K562 (cell line): Measurements from ENCODE around the gene DMXL1. TPM values are rescaled to one million over a fixed set of nuclear protein-coding genes. Genes with fewer than 3 reads are reported as not detected.

ENCODE experiments used
- ATAC-seq: fragments of 200-7000 bp; cut with Tn5 transposase; 3 replicates; pipeline ENCODE4 v1.9.1; 2020; ENCODE audit warnings: moderate library complexity
- BruUV-seq: library from RNA; stranded (reverse); fragments of 400-500 nt; replicated peaks from 2 replicates; lab custom pipeline; 2021; lab: Mats Ljungman, UMichigan
- CTCF ChIA-PET: fragments of 300-600 bp; formaldehyde crosslinking; extraction: SDS; loops from one replicate; lab custom pipeline; 2021; ENCODE audit warnings: low intra/inter-chr PET ratio; lab: Yijun Ruan, JAX
- POLR2A ChIA-PET: fragments of 300-600, 350-650 bp; sonication (Branson Sonifier 250); formaldehyde crosslinking; extraction: SDS; loops from one replicate; lab custom pipeline; 2021; ENCODE audit warnings: antibody characterized with exemption, inconsistent platforms; lab: Yijun Ruan, JAX
- DNase-seq, 4 experiments: peaks; one replicate each; pipeline versions ENCODE4 v3.0.0 to v3.0.0-alpha.2; 2011 to 2018; ENCODE audit warnings: low spot score in 3 of 4, mixed read lengths in 3 of 4; ENCODE audit errors: extremely low read depth in 1 of 4
- FAIRE-seq: peaks from 2 replicates; lab custom pipeline; 2011; peaks lifted over from hg19 to GRCh38; lab: Jason Lieb, UNC
- H2AFZ ChIP-seq: 2 replicates; pipeline ENCODE4 v1.6.0; 2011; ENCODE audit warnings: low read depth, low read length, control low read depth, inconsistent platforms
- H3K27ac ChIP-seq: fragments of 200-600 bp; 3 replicates; pipeline ENCODE4 v1.8.0; 2011; ENCODE audit warnings: low read depth, mild to moderate bottlenecking, control low read depth, inconsistent platforms, low read length, moderate library complexity, mixed read lengths; ENCODE audit errors: extremely low read depth
- H3K27me3 ChIP-seq, 2 experiments: fragments of 300-600 bp in 1 of 2; 2 replicates in 1 of 2; 3 replicates in 1 of 2; pipeline versions ENCODE4 v1.6.0 to v1.8.0; 2011; ENCODE audit warnings: inconsistent platforms in 2 of 2, low read length in 2 of 2, mild to moderate bottlenecking in 1 of 2, mixed read lengths in 1 of 2, moderate library complexity in 1 of 2; ENCODE audit not compliant: control insufficient read depth in 2 of 2, insufficient read depth in 2 of 2
- H3K36me3 ChIP-seq: fragments of 300-600 bp; 3 replicates; pipeline ENCODE4 v1.8.0; 2011; ENCODE audit warnings: mild to moderate bottlenecking, low read length, inconsistent platforms; ENCODE audit not compliant: control insufficient read depth, insufficient read depth
- H3K4me1 ChIP-seq, 2 experiments: fragments of 200-600 bp in 1 of 2; replicated peaks in 1 of 2; 2 replicates in 1 of 2; 3 replicates in 1 of 2; pipeline versions ENCODE4 v1.5.1 to v1.8.0; 2011; ENCODE audit warnings: inconsistent platforms in 2 of 2, low read length in 2 of 2, mild to moderate bottlenecking in 1 of 2, mixed read lengths in 1 of 2, moderate library complexity in 1 of 2; ENCODE audit not compliant: control insufficient read depth in 2 of 2, insufficient read depth in 2 of 2
- H3K4me2 ChIP-seq: 2 replicates; pipeline ENCODE4 v1.6.1; 2011; ENCODE audit warnings: low read length, control low read depth, inconsistent platforms, mixed read lengths; ENCODE audit not compliant: insufficient read depth
- H3K4me3 ChIP-seq: fragments of 200-600 bp; sonication (generic), shearing (Covaris generic); 2 replicates; pipeline ENCODE4 v1.5.1; 2016; ENCODE audit warnings: control low read depth, inconsistent platforms
- H3K79me2 ChIP-seq: fragments of 200-600 bp; 3 replicates; pipeline ENCODE4 v1.8.0; 2011; ENCODE audit warnings: low read length, inconsistent platforms; ENCODE audit not compliant: control insufficient read depth, insufficient read depth
- H3K9ac ChIP-seq, 2 experiments: 2 replicates each; pipeline versions ENCODE4 v1.6.0 to v1.6.1; 2011; ENCODE audit warnings: low read depth in 2 of 2, low read length in 2 of 2, control low read depth in 1 of 2, inconsistent platforms in 1 of 2, mild to moderate bottlenecking in 1 of 2, mixed read lengths in 1 of 2; ENCODE audit not compliant: insufficient read depth in 1 of 2
- H3K9me1 ChIP-seq: one replicate; pipeline ENCODE4 v1.6.0; 2011; ENCODE audit warnings: inconsistent platforms, mild to moderate bottlenecking, low read length, moderate library complexity; ENCODE audit not compliant: control insufficient read depth, insufficient read depth
- H3K9me3 ChIP-seq: replicated peaks from 2 replicates; pipeline ENCODE4 v1.5.1; 2011; ENCODE audit warnings: low read depth, low read length, inconsistent platforms; ENCODE audit not compliant: control insufficient read depth, insufficient read depth
- H4K20me1 ChIP-seq: replicated peaks from 2 replicates; pipeline ENCODE4 v1.6.1; 2011; ENCODE audit warnings: low read length, inconsistent platforms, mixed read lengths; ENCODE audit not compliant: control insufficient read depth, insufficient read depth
- CREB1 ChIP-seq, 2 experiments: sonication (generic) in 1 of 2; formaldehyde crosslinking in 1 of 2; IDR thresholded peaks; 2 replicates each; pipeline versions ENCODE4 v1.6.1 to v1.8.0; 2012 to 2022; ENCODE audit warnings: inconsistent platforms in 1 of 2, mild to moderate bottlenecking in 1 of 2, missing genetic modification reagents in 1 of 2, moderate library complexity in 1 of 2
- CREM ChIP-seq: IDR thresholded peaks from 2 replicates; pipeline ENCODE4 v1.6.1; 2014; ENCODE audit warnings: antibody characterized with exemption, low read depth
- ELF2 ChIP-seq: fragments of 250-450 bp; sonication (Bioruptor Pico); IDR thresholded peaks from 2 replicates; pipeline ENCODE4 v1.5.0; 2021; ENCODE audit warnings: mild to moderate bottlenecking
- EP300 ChIP-seq: IDR thresholded peaks from 2 replicates; pipeline ENCODE4 v1.6.1; 2012; ENCODE audit warnings: low read length, improper control_type of control experiment
- NFXL1 ChIP-seq: fragments of 450-650 bp; formaldehyde crosslinking; IDR thresholded peaks from 2 replicates; pipeline ENCODE4 v1.4.0; 2021; ENCODE audit warnings: mild to moderate bottlenecking
- RFX5 ChIP-seq: IDR thresholded peaks from 2 replicates; pipeline ENCODE4 v1.6.1; 2011; ENCODE audit warnings: low read depth, mild to moderate bottlenecking, improper control_type of control experiment, low read length
- TEAD1 ChIP-seq, 2 experiments: fragments of 450-650 bp in 1 of 2; sonication (generic) in 1 of 2; formaldehyde crosslinking; IDR thresholded peaks; 2 replicates each; pipeline versions ENCODE4 v1.4.0 to v1.8.0; 2020 to 2022; ENCODE audit warnings: mild to moderate bottlenecking in 2 of 2, missing genetic modification reagents in 1 of 2
- YY1 ChIP-seq, 3 experiments: IDR thresholded peaks; 2 replicates each; pipeline ENCODE4 v1.6.1; 2011; ENCODE audit warnings: low read length in 2 of 3, mild to moderate bottlenecking in 2 of 3, moderate library complexity in 2 of 3, borderline replicate concordance in 1 of 3, control low read depth in 1 of 3, low read depth in 1 of 3; ENCODE audit not compliant: insufficient read depth in 3 of 3, insufficient replicate concordance in 2 of 3, control insufficient read depth in 1 of 3, insufficient read length in 1 of 3; ENCODE audit errors: extremely low read depth in 1 of 3
- ZBTB7A ChIP-seq: IDR thresholded peaks from 2 replicates; pipeline ENCODE4 v1.6.1; 2011; ENCODE audit warnings: low read depth, mild to moderate bottlenecking, low read length, moderate library complexity, borderline replicate concordance; ENCODE audit not compliant: control insufficient read depth
- ZNF184 ChIP-seq: sonication (generic); formaldehyde crosslinking; IDR thresholded peaks from 2 replicates; pipeline ENCODE4 v1.5.0; 2020; ENCODE audit warnings: missing genetic modification reagents
- ZNF23 ChIP-seq: fragments of 250-450 bp; sonication (Bioruptor Pico); IDR thresholded peaks from 2 replicates; pipeline ENCODE4 v1.4.0; 2020; ENCODE audit warnings: mild to moderate bottlenecking
- ZNF316 ChIP-seq: fragments of 450-650 bp; IDR thresholded peaks from 2 replicates; pipeline ENCODE4 v1.6.1; 2016
- WGBS: fragments of 100-300 bp; shearing (Covaris generic); methylation state at CpG from one replicate; pipeline ENCODE4 v1.1.6; 2016; ENCODE audit warnings: low coverage, mixed read lengths; ENCODE audit not compliant: insufficient coverage; ENCODE audit errors: missing lambda C conversion rate; 5-methylcytosine and 5-hydroxymethylcytosine counted together
- in situ Hi-C: fragments of 300-500 bp; cut with MboI; formaldehyde crosslinking; loops from 4 replicates; pipeline ENCODE4 v1.15.0; 2018; ENCODE audit warnings: inconsistent platforms, mixed read lengths
- intact Hi-C: fragments of 100-400 bp; cut with micrococcal nuclease; formaldehyde crosslinking; loops from 2 replicates; pipeline ENCODE4 v1.14.2; 2022
- polyA plus RNA-seq, 8 experiments: library from polyadenylated mRNA; depleted of rRNA in 4 of 8; stranded (reverse) in 5 of 8; unstranded in 3 of 8; fragments of >200 nt; fragmentation: Nextera tagmentation in 2 of 8; fragmentation: Illumina TruSeq in 1 of 8; extraction: Ambion mirVana in 2 of 8; extraction: Trizol in 1 of 8; gene quantifications; 2 replicates each; pipeline versions ENCODE4 v1.2.1 to v1.2.3, GENCODE V29; 2011 to 2014; ENCODE audit warnings: inconsistent platforms in 1 of 8, missing spikeins in 1 of 8
- total RNA-seq, 7 experiments: library from RNA; depleted of rRNA in 6 of 7; stranded (reverse); fragments of >200 nt in 6 of 7; fragmentation: Illumina TruSeq in 2 of 7; extraction: Trizol in 2 of 7; gene quantifications; 2 replicates each; pipeline versions ENCODE4 v1.2.1 to v1.2.3, GENCODE V29; 2011 to 2021; ENCODE audit warnings: low replicate concordance in 1 of 7
- TF ChIP-seq, protein P1 (sequence below): sonication (generic); formaldehyde crosslinking; IDR thresholded peaks from 2 replicates; pipeline ENCODE4 v1.8.0; 2022; ENCODE audit warnings: mild to moderate bottlenecking, missing genetic modification reagents
- TF ChIP-seq, protein P2 (sequence below): fragments of 250-450 bp; sonication (Bioruptor Pico); IDR thresholded peaks from 2 replicates; pipeline ENCODE4 v1.4.0; 2020
- TF ChIP-seq, protein P3 (sequence below): sonication (generic); formaldehyde crosslinking; IDR thresholded peaks from 2 replicates; pipeline ENCODE4 v1.8.0; 2022; ENCODE audit warnings: mild to moderate bottlenecking, missing genetic modification reagents

Gene DMXL1
- total and polyA plus RNA-seq, 9 of the 15 experiments (the other 6 are each of a cell fraction or from before 2014, with no cell fraction given), result 8.3 to 40.3 (median 30.6) TPM

DNA sequence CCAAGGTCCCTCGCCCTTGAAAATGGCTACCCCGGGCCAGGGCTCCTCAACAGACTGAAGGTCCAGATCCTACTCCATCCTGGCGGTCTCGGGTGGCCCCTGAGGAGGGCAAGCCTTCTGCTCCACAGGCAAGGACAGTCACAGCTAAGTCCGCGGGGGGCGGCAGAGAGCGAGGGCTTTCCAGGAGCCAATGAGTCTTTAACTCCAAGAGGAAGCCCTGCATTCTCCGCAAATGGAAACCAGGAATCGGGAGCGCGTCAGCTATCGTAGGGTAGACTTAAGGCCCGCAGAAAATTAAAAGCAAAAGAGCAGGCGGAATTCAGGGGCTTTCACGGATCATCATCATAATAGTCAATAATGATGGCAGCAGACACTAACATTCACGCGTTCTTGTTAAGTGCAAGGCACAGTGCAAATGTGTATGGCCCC lies 197.1 kb downstream of the DMXL1 start:
- H3K9me1 ChIP-seq, result no peaks in the 10 kb centered on the region
- TF ChIP-seq CREB1 (IDR thresholded peaks at IDR 0.05) (peak; percentile 68; the same call in 1 of the 2 replicates), CREB1 (CRISPR knock-in tag; IDR thresholded peaks at IDR 0.05) (peak; percentile 66; the same call in 1 of the 2 replicates), ZNF316 (no peak), ZNF184 (no peak), ZNF23 (CRISPR knock-in tag) (peak; percentile 33; the same call in 1 of the 2 replicates), RFX5 (peak; percentile 97), TEAD1 (CRISPR knock-in tag; IDR thresholded peaks at IDR 0.05) (0 out of 4 replicates have a peak, but pooled peaks of 1 of the 2 experiments have one; percentile 44), ZBTB7A (peak; percentile 28; the same call in 1 of the 2 replicates), EP300 (no peak), CREM (peak; percentile 86), NFXL1 (CRISPR knock-in tag) (no peak), YY1 (IDR thresholded peaks at IDR 0.05; ENCODE audit: borderline replicate concordance in 1 of 3, control insufficient read depth in 1 of 3, extremely low read depth in 1 of 3, insufficient read depth in 3 of 3, insufficient read length in 1 of 3, insufficient replicate concordance in 2 of 3, low read depth in 1 of 3, low read length in 2 of 3) (peak in 1 of 3 experiments; percentile 48), ELF2 (no peak)
- TF ChIP-seq, protein P1, sequence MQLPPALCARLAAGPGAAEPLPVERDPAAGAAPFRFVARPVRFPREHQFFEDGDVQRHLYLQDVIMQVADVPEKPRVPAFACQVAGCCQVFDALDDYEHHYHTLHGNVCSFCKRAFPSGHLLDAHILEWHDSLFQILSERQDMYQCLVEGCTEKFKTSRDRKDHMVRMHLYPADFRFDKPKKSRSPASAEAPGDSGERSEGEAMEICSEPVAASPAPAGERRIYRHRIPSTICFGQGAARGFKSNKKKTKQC (CRISPR knock-in tag), result 0 out of 2 replicates have a peak, but pooled peaks have one; percentile 63
- TF ChIP-seq, protein P2, sequence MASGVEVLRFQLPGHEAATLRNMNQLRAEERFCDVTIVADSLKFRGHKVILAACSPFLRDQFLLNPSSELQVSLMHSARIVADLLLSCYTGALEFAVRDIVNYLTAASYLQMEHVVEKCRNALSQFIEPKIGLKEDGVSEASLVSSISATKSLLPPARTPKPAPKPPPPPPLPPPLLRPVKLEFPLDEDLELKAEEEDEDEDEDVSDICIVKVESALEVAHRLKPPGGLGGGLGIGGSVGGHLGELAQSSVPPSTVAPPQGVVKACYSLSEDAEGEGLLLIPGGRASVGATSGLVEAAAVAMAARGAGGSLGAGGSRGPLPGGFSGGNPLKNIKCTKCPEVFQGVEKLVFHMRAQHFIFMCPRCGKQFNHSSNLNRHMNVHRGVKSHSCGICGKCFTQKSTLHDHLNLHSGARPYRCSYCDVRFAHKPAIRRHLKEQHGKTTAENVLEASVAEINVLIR (CRISPR knock-in tag), result peak; percentile 56; the same call in 1 of the 2 replicates
- TF ChIP-seq, protein P3, sequence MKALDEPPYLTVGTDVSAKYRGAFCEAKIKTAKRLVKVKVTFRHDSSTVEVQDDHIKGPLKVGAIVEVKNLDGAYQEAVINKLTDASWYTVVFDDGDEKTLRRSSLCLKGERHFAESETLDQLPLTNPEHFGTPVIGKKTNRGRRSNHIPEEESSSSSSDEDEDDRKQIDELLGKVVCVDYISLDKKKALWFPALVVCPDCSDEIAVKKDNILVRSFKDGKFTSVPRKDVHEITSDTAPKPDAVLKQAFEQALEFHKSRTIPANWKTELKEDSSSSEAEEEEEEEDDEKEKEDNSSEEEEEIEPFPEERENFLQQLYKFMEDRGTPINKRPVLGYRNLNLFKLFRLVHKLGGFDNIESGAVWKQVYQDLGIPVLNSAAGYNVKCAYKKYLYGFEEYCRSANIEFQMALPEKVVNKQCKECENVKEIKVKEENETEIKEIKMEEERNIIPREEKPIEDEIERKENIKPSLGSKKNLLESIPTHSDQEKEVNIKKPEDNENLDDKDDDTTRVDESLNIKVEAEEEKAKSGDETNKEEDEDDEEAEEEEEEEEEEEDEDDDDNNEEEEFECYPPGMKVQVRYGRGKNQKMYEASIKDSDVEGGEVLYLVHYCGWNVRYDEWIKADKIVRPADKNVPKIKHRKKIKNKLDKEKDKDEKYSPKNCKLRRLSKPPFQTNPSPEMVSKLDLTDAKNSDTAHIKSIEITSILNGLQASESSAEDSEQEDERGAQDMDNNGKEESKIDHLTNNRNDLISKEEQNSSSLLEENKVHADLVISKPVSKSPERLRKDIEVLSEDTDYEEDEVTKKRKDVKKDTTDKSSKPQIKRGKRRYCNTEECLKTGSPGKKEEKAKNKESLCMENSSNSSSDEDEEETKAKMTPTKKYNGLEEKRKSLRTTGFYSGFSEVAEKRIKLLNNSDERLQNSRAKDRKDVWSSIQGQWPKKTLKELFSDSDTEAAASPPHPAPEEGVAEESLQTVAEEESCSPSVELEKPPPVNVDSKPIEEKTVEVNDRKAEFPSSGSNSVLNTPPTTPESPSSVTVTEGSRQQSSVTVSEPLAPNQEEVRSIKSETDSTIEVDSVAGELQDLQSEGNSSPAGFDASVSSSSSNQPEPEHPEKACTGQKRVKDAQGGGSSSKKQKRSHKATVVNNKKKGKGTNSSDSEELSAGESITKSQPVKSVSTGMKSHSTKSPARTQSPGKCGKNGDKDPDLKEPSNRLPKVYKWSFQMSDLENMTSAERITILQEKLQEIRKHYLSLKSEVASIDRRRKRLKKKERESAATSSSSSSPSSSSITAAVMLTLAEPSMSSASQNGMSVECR (CRISPR knock-in tag), result peak; percentile 54; the same call in 1 of the 2 replicates

More for the DNA sequence above, 197.1 kb downstream of the DMXL1 start:
- Histone ChIP-seq H3K27me3 (no peaks in the 10 kb centered on the region), H4K20me1 (no peaks in the 10 kb centered on the region), H3K4me2 (peak overlapping the region; percentile 94), H3K9me3 (0 out of 2 replicates have a peak, but pooled peaks cover 2% of the 10 kb centered on the region), H3K79me2 (peaks cover 48% of the 10 kb centered on the region), H3K4me1 (peaks cover 26% of the 10 kb centered on the region in 2 experiments), H3K36me3 (peaks cover 3% of the 10 kb centered on the region; the same call in 1 of the 3 replicates), H3K27ac (peak overlapping the region; percentile 85), H2AFZ (peak overlapping the region; percentile 99), H3K9ac (peak overlapping the region; percentile 83 to 86), H3K4me3 (peak overlapping the region; percentile 84)
- in situ Hi-C loops (no loop called here), intact Hi-C loops (loop anchor here (2.0 to 10.0 kb wide), 6 partner anchors 54 to 281 kb away; partner anchors contain the start of genes DMXL1 and DTWD2)
- POLR2A ChIA-PET, result interaction anchor here (0.7 to 1.5 kb wide), 7 partner anchors 11 to 109 kb away, joined by 3 to 5 read pairs (median 3); no protein-coding TSS in a partner anchor
- 25% methylated on average over 18 of the region's 18 CpGs for WGBS
- TSS peak; percentile 84 for BruUV-seq
- DNase-seq (peak; percentile 24 to 84 (median 47)), ATAC-seq (peak; percentile 70), FAIRE-seq (no peak)
- CTCF ChIA-PET, result no interaction called here
